ENCODE data around the gene CDC73.

- TF ChIP-seq EZH2 (IDR thresholded peaks at IDR 0.05; ENCODE audit: low read length) = no peak
- TF ChIP-seq, protein P1, sequence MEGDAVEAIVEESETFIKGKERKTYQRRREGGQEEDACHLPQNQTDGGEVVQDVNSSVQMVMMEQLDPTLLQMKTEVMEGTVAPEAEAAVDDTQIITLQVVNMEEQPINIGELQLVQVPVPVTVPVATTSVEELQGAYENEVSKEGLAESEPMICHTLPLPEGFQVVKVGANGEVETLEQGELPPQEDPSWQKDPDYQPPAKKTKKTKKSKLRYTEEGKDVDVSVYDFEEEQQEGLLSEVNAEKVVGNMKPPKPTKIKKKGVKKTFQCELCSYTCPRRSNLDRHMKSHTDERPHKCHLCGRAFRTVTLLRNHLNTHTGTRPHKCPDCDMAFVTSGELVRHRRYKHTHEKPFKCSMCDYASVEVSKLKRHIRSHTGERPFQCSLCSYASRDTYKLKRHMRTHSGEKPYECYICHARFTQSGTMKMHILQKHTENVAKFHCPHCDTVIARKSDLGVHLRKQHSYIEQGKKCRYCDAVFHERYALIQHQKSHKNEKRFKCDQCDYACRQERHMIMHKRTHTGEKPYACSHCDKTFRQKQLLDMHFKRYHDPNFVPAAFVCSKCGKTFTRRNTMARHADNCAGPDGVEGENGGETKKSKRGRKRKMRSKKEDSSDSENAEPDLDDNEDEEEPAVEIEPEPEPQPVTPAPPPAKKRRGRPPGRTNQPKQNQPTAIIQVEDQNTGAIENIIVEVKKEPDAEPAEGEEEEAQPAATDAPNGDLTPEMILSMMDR (optimal IDR thresholded peaks at IDR 0.05 in 1 of 3, IDR thresholded peaks at IDR 0.05 in 1 of 3, conservative IDR thresholded peaks at IDR 0.05 in 1 of 3; ENCODE audit: extremely low read depth in 1 of 3, insufficient read depth in 2 of 3, low read length in 3 of 3) = no peak
These were observed 34.4 kb downstream of the CDC73 start for GRCh38 chr1:193156117-193156821.

All from keratinocyte (primary cell).